Pancreas (tissue), 10 donors: ENCODE measurements around the gene STAT4. TPM values are rescaled to one million over a fixed set of nuclear protein-coding genes. Genes with fewer than 3 reads are reported as not detected.

Experiments used
- ATAC-seq, 4 donors: fragments of 200-7000 bp; cut with Tn5 transposase; one replicate each; pipeline versions ENCODE4 v1.8.0 to v1.9.1; 2020; ENCODE audit warnings: mild to moderate bottlenecking in 4 of 4, moderate library complexity in 4 of 4
- DNase-seq, 6 donors: peaks; one replicate each; pipeline ENCODE4 v3.0.0-alpha.2; 2020
- FAIRE-seq: peaks from 2 replicates; lab custom pipeline; 2012; peaks lifted over from hg19 to GRCh38; lab: Jason Lieb, UNC
- H3K27ac ChIP-seq, 4 donors: fragments of 200-600 bp; sonication (generic); 1 replicate in 3 of 4; 2 replicates in 1 of 4; pipeline versions ENCODE4 v1.5.0 to v1.8.0; 2020
- H3K27me3 ChIP-seq, 4 donors: fragments of 200-600 bp; one replicate each; pipeline ENCODE4 v1.8.0; 2021
- H3K36me3 ChIP-seq, 3 donors: fragments of 200-600 bp; sonication (generic) in 1 of 3; one replicate each; pipeline versions ENCODE4 v1.5.0 to v1.8.0; 2020 to 2021
- H3K4me1 ChIP-seq, 3 donors: fragments of 200-600 bp; one replicate each; pipeline ENCODE4 v1.8.0; 2021
- H3K4me3 ChIP-seq, 4 donors: fragments of 200-600 bp; sonication (generic) in 2 of 4; one replicate each; pipeline versions ENCODE4 v1.5.0 to v1.8.0; 2020 to 2021
- H3K9me3 ChIP-seq, 4 donors: fragments of 200-600 bp; one replicate each; pipeline ENCODE4 v1.8.0; 2021
- CTCF ChIP-seq, 4 donors: fragments of 200-600 bp; sonication (generic) in 3 of 4; IDR thresholded peaks; one replicate each; pipeline versions ENCODE4 v1.5.0 to v1.8.0; 2021; ENCODE audit warnings: antibody characterized with exemption in 4 of 4
- WGBS, 2 donors: extraction: QIAGEN DNeasy Blood & Tissue Kit; methylation state at CpG; one replicate each; pipeline ENCODE4 v1.1.7; 2013; 5-methylcytosine and 5-hydroxymethylcytosine counted together
- intact Hi-C, 3 donors: fragments of 100-400 bp; cut with DNase I; formaldehyde crosslinking; loops; one replicate each; pipeline versions ENCODE4 v1.11.1 to v1.14.2; 2022
- polyA plus RNA-seq, 2 donors: library from polyadenylated mRNA; stranded (reverse); fragments of 200-250 nt; gene quantifications; one replicate each; pipeline ENCODE4 v1.2.3, GENCODE V29; 2013
- total RNA-seq, 6 donors: library from RNA; stranded (reverse); fragmentation: NEBNext Ultra II Directional in 4 of 6; extraction: Animal tissue kit (Norgen Biotek cat#: 25700) in 4 of 6; gene quantifications; one replicate each; pipeline versions ENCODE4 v1.2.1 to v1.2.4, GENCODE V29; 2021 to 2023
- donor health status: healthy with polysubstance abuse.
- donor health status: DM: no; HTN: no; CAD: no; lungs with moderate emphysema.
- donor health status: DM: no; HTN: no; CAD: no.
- donor health status: control.
- donor health status: control.
- donor health status: Bipolar disorder and iron deficiency.
- donor health status: DM: yes; HTN: yes; CAD: no.
- donor health status: DM: no; HTN: no; CAD: no.
- donor health status: DM: no; HTN: no; CAD: no.
- donor health status: DM: yes; HTN: yes; CAD: no.

The STAT4 gene
- total and polyA plus RNA-seq, 8 donors: 0.60 to 6.4 (median 1.8) TPM

GRCh38 chr2:191065785-191066184, 85.0 kb downstream of the STAT4 start:
- H3K4me3 ChIP-seq: no peak overlapping the region
- no peak for FAIRE-seq
- TF ChIP-seq CTCF (IDR thresholded peaks at IDR 0.05): no peak
- H3K36me3 ChIP-seq: no peaks in the 10 kb centered on the region
- intact Hi-C loops: no loop called here
- ATAC-seq: no peak
- no peaks in the 10 kb centered on the region for H3K9me3 ChIP-seq
- no peak overlapping the region for H3K27ac ChIP-seq
- no peak for DNase-seq
- H3K4me1 ChIP-seq: no peaks in the 10 kb centered on the region
- 55 to 68% methylated on average over 2 of the region's 2 CpGs for WGBS, 2 donors
- no peaks in the 10 kb centered on the region for H3K27me3 ChIP-seq

- no peak for ATAC-seq
- TF ChIP-seq CTCF (IDR thresholded peaks at IDR 0.05): no peak
- 84 to 92% methylated on average over 9 of the region's 9 CpGs for WGBS, 2 donors
Observed at GRCh38 chr2:191064590-191064989, 86.2 kb downstream of the STAT4 start.

GRCh38 chr2:191063584-191063983, 87.2 kb downstream of the STAT4 start:
- FAIRE-seq: no peak

More at GRCh38 chr2:191064590-191064989, 86.2 kb downstream of the STAT4 start:
- H3K4me3 ChIP-seq: no peak overlapping the region
- no peaks in the 10 kb centered on the region for H3K4me1 ChIP-seq
- intact Hi-C loops: no loop called here
- no peak overlapping the region for H3K27ac ChIP-seq
- no peak for DNase-seq
- no peaks in the 10 kb centered on the region for H3K36me3 ChIP-seq
- FAIRE-seq: no peak
- H3K9me3 ChIP-seq: no peaks in the 10 kb centered on the region
- no peaks in the 10 kb centered on the region for H3K27me3 ChIP-seq

GRCh38 chr2:191061381-191061980, 89.3 kb downstream of the STAT4 start:
- H3K9me3 ChIP-seq: no peaks in the 10 kb centered on the region
- WGBS, 2 donors: 85 to 91% methylated on average over 4 of the region's 4 CpGs
- ATAC-seq (no peak), FAIRE-seq (no peak), DNase-seq (no peak)
- no peak overlapping the region for H3K4me3 ChIP-seq
- H3K27ac ChIP-seq: no peak overlapping the region
- intact Hi-C loops: no loop called here
- TF ChIP-seq CTCF (IDR thresholded peaks at IDR 0.05): no peak
- no peaks in the 10 kb centered on the region for H3K36me3 ChIP-seq
- H3K4me1 ChIP-seq: no peaks in the 10 kb centered on the region
- no peaks in the 10 kb centered on the region for H3K27me3 ChIP-seq

More at GRCh38 chr2:191063584-191063983, 87.2 kb downstream of the STAT4 start:
- H3K9me3 ChIP-seq: no peaks in the 10 kb centered on the region
- DNase-seq (no peak), ATAC-seq (no peak)
- no peak overlapping the region for H3K4me3 ChIP-seq
- no peak overlapping the region for H3K27ac ChIP-seq
- no peaks in the 10 kb centered on the region for H3K27me3 ChIP-seq
- TF ChIP-seq CTCF (IDR thresholded peaks at IDR 0.05): no peak
- H3K4me1 ChIP-seq: no peaks in the 10 kb centered on the region
- intact Hi-C loops: no loop called here
- WGBS, 2 donors: 77 to 90% methylated on average over 1 of the region's 1 CpG
- no peaks in the 10 kb centered on the region for H3K36me3 ChIP-seq

GRCh38 chr2:191059308-191059707, 91.5 kb downstream of the STAT4 start:
- Histone ChIP-seq H3K9me3 (no peaks in the 10 kb centered on the region), H3K27me3 (no peaks in the 10 kb centered on the region), H3K27ac (no peak overlapping the region), H3K36me3 (no peaks in the 10 kb centered on the region), H3K4me1 (no peaks in the 10 kb centered on the region), H3K4me3 (no peak overlapping the region)
- no peak for DNase-seq
- TF ChIP-seq CTCF (IDR thresholded peaks at IDR 0.05): no peak
- no peak for FAIRE-seq
- 65 to 76% methylated on average over 3 of the region's 3 CpGs for WGBS, 2 donors
- intact Hi-C loops: loop anchor here in 1 of 3 donors (10.0 kb wide), 1 partner anchor 95 kb away; the partner anchor contains the start of gene STAT4
- ATAC-seq: no peak
